Heart left ventricle (tissue), 13 donors: ENCODE results near the gene OMP.

Experiments
- CTCF ChIP-seq, 12 donors: fragments of 200-600 bp; sonication (generic) in 4 of 12; IDR thresholded peaks; one replicate each; pipeline versions ENCODE4 v1.5.0 to v1.8.0; 2018 to 2022; ENCODE audit warnings: antibody characterized with exemption in 12 of 12, mild to moderate bottlenecking in 5 of 12
- POLR2A ChIP-seq, 2 donors: fragments of 450-650 bp; IDR thresholded peaks; one replicate each; pipeline ENCODE4 v1.6.1; 2017; ENCODE audit warnings: antibody characterized with exemption in 2 of 2, mild to moderate bottlenecking in 2 of 2, moderate library complexity in 2 of 2
- donor health status: ischemic (EF 13 %, LVEDD 7.1; RV severe dilation, severe dysfunction).
- donor health status: DM: no; HTN: yes; CAD: no.
- donor health status: DM: no; HTN: no; CAD: no.
- donor health status: ischemic (EF 25% LVEDD 6.9; RV normal size, moderate dysfunction).
- donor health status: ischemic (EF 25% LVEDD 5.7; RV mildly dilated, moderate dysfunction).
- donor health status: ischemic (EF 35%, LVEDD 5.7; RV mildly dilated, moderate dysfunction).
- donor health status: nonischemic (EF 11% LVEDD 7.7; RV severe dilation, severe dysfunction).
- donor health status: DM: yes; HTN: yes; CAD: no.
- donor health status: PGD.
- donor health status: ischemic (EF 29% LVEDD 5.4; RV normal size, mild dysfunction).
- donor health status: nonischemic (EF 23%, LVEDD 6.1; RV moderate dilation, normal function).

- TF ChIP-seq POLR2A (IDR thresholded peaks at IDR 0.05) (no peak), CTCF (IDR thresholded peaks at IDR 0.05) (no peak)
These were observed 46.7 kb upstream of the OMP start for GRCh38 chr11:77055913-77056312.
